ENCODE measurements around the gene SCARF1. TPM values are rescaled to one million over a fixed set of nuclear protein-coding genes. Genes with fewer than 3 reads are reported as not detected.

The SCARF1 gene
- total RNA-seq, 1 donor from 2014 or later: 0.64 TPM

DNA sequence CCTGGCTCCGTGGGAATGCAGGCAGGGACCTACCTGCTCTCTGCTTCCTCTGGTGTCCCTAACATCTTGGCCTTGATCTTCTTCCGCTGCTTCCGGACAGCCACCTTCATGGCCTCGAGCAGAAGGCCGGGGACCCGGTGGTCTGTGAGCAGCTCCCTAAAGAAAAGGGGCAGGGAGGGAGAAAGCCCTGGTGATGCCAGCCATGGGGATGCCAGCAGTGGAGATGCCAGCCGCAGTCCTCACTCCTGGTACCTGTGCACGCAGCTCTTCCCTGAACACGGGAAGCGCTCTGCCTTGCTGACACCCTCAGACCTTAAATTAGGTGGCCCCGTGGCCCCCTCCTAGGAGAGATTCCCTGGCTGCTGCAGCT is 2.3 kb upstream of the SCARF1 start:
- H3K4me3 Mint-ChIP-seq (ENCODE audit: unreplicated experiment): no peak overlapping the region
- TF ChIP-seq, protein P1, sequence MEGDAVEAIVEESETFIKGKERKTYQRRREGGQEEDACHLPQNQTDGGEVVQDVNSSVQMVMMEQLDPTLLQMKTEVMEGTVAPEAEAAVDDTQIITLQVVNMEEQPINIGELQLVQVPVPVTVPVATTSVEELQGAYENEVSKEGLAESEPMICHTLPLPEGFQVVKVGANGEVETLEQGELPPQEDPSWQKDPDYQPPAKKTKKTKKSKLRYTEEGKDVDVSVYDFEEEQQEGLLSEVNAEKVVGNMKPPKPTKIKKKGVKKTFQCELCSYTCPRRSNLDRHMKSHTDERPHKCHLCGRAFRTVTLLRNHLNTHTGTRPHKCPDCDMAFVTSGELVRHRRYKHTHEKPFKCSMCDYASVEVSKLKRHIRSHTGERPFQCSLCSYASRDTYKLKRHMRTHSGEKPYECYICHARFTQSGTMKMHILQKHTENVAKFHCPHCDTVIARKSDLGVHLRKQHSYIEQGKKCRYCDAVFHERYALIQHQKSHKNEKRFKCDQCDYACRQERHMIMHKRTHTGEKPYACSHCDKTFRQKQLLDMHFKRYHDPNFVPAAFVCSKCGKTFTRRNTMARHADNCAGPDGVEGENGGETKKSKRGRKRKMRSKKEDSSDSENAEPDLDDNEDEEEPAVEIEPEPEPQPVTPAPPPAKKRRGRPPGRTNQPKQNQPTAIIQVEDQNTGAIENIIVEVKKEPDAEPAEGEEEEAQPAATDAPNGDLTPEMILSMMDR (IDR thresholded peaks at IDR 0.05): no peak
- no peak for DNase-seq (ENCODE audit: extremely low spot score, unreplicated experiment)
- H3K27me3 Mint-ChIP-seq (ENCODE audit: unreplicated experiment): no peaks in the 10 kb centered on the region
- peaks cover 8% of the 10 kb centered on the region for H3K36me3 Mint-ChIP-seq (ENCODE audit: unreplicated experiment)
- H3K4me1 Mint-ChIP-seq (ENCODE audit: unreplicated experiment): peaks cover 13% of the 10 kb centered on the region
- H3K9me3 Mint-ChIP-seq (ENCODE audit: unreplicated experiment): no peaks in the 10 kb centered on the region
- H3K27ac Mint-ChIP-seq (ENCODE audit: unreplicated experiment): no peak overlapping the region

DNA sequence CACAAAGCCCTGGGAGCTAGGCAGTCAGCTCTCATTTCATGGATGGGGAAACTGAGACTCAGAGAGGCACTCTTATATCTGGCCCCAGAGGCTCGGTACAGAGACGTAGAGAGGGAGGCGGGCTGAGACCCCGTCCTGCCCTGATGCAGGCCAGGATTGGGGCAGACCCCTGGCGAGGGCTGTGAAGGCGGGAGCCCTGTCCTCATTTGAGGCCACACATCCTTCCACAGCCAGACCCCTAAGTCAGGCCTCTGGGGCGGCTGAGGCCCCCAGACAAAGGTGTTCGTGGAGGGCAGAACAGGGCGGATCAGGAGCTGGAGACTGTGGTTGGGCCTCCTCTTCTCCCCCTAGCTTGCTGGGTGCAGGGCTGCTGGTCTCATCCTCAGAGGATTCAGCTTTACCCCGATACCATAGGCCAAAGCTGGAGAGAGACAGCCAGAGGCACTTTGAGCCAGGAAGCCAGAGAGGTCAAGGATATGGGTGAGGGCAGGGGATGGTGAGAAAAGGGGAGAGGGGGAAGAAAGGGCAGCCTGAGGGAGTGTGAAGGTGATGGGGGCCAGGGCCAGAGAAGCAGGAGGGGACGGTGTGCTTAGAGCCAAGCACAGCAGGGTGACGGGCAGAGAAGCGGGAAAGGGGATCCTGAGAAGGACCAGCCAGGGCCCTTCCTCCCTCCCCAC is 805 bp upstream of the SCARF1 start:
- Mint-ChIP-seq H3K4me3 (ENCODE audit: unreplicated experiment) (no peak overlapping the region), H3K27me3 (ENCODE audit: unreplicated experiment) (no peaks in the 10 kb centered on the region), H3K9me3 (ENCODE audit: unreplicated experiment) (no peaks in the 10 kb centered on the region), H3K4me1 (ENCODE audit: unreplicated experiment) (peaks cover 13% of the 10 kb centered on the region), H3K36me3 (ENCODE audit: unreplicated experiment) (no peaks in the 10 kb centered on the region), H3K27ac (ENCODE audit: unreplicated experiment) (no peak overlapping the region)
- TF ChIP-seq, protein P1 (IDR thresholded peaks at IDR 0.05): no peak
- DNase-seq (ENCODE audit: extremely low spot score, unreplicated experiment): no peak

DNA sequence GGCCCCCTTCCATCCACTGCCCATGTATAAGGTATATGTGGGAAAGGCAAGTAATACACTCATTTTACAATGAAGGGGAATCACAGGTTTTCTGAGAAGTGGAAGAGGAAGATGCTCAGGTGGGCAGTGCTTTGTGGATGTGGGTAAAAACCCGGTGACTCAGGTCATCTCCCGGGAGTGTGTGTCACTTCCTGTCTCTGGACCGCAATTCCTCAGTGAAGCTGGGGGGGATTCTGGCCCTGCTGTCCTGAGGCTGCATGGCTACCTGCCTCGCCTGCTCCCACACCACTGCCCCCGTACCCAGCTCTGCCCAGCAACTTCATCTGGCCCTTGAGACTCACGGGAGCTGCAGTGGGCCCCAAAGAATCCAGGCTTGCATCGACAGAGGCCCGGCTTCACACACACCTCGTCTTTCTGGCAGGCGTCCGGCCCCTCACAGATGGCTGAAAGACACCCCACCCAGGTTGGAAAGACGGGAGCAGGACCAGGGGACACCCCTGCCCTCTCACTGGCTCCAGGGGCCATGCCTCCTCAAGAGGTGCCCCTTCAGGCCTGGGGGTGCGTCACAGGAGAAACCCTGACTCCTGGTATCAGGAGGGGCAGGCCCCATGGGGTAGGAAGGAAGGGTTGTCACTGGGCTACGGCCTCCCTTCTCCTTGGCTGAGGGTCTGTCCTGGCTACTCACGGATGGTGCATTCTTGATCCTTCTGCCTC is 882 bp downstream of the SCARF1 start:
- H3K36me3 Mint-ChIP-seq (ENCODE audit: unreplicated experiment): no peaks in the 10 kb centered on the region
- H3K27ac Mint-ChIP-seq (ENCODE audit: unreplicated experiment): no peak overlapping the region
- H3K9me3 Mint-ChIP-seq (ENCODE audit: unreplicated experiment): no peaks in the 10 kb centered on the region
- peak overlapping the region; percentile 66 for H3K4me3 Mint-ChIP-seq (ENCODE audit: unreplicated experiment)
- H3K27me3 Mint-ChIP-seq (ENCODE audit: unreplicated experiment): no peaks in the 10 kb centered on the region
- H3K4me1 Mint-ChIP-seq (ENCODE audit: unreplicated experiment): peaks cover 9% of the 10 kb centered on the region
- TF ChIP-seq, protein P1 (IDR thresholded peaks at IDR 0.05): no peak
- no peak for DNase-seq (ENCODE audit: extremely low spot score, unreplicated experiment)

DNA sequence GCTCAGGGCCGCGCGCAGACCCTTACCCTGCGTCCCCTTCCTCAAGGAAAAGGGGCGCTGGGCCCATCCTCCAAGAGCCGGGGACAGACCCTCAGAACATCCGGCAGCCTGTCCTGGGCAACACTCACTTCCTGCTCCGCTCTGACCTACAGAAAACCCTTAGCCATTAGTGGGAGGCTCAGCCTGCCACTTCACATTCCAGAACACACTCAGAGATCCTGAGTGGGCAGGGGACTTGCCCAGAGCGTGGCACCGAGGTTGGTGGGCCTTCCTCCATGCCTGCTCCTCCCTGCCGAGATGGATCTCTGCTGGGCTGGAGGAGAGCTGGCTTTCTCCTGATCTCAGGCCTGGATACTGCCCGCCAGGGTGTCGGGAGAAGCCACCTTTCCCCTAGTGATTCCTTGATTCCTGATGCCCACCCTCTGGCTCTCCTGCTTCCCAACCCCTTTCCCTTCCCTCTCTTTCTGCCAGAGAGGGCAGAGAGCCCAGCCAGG is 1.5 kb downstream of the SCARF1 start:
- TF ChIP-seq, protein P1 (IDR thresholded peaks at IDR 0.05): no peak
- no peaks in the 10 kb centered on the region for H3K36me3 Mint-ChIP-seq (ENCODE audit: unreplicated experiment)
- no peak overlapping the region for H3K27ac Mint-ChIP-seq (ENCODE audit: unreplicated experiment)
- H3K9me3 Mint-ChIP-seq (ENCODE audit: unreplicated experiment): no peaks in the 10 kb centered on the region
- no peaks in the 10 kb centered on the region for H3K27me3 Mint-ChIP-seq (ENCODE audit: unreplicated experiment)
- no peak for DNase-seq (ENCODE audit: extremely low spot score, unreplicated experiment)
- H3K4me1 Mint-ChIP-seq (ENCODE audit: unreplicated experiment): peaks cover 9% of the 10 kb centered on the region
- peak overlapping the region; percentile 66 for H3K4me3 Mint-ChIP-seq (ENCODE audit: unreplicated experiment)

DNA sequence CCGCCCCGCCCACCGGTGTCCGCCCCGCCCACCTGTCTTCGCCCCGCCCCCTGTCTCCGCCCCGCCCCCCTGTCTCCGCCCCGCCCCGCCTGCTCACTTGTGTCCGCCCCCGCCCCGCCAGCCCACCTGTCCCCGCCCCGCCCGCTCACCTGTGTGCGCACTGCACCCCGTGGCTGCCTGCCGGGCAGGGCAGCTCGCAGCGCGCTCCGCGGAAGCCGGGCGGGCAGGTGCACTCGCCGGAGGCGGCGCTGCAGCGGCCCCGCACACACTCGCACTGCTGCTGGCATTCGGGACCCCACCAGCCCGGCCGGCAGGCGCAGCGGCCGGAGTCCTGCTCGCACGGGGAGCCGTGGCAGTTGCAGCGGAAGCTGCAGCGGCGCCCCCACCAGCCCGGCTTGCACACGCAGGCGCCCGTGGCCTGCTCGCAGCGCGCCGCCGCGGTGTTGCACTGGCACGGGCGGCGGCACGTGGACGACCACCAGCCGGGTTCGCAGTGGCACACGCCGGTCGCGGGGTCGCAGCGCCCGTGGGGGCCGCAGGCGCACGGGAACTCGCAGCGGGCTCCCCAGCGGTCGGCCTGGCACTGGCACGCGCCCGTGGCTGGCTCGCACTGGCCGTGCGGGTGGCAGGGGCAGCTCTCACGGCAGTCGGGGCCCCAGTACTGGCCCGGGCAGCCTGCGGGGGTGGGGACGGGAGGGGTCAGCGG is 2.1 kb downstream of the SCARF1 start:
- DNase-seq (ENCODE audit: extremely low spot score, unreplicated experiment): no peak
- TF ChIP-seq, protein P1 (IDR thresholded peaks at IDR 0.05): peak; percentile 33
- no peaks in the 10 kb centered on the region for H3K27me3 Mint-ChIP-seq (ENCODE audit: unreplicated experiment)
- H3K4me1 Mint-ChIP-seq (ENCODE audit: unreplicated experiment): peaks cover 9% of the 10 kb centered on the region
- no peaks in the 10 kb centered on the region for H3K36me3 Mint-ChIP-seq (ENCODE audit: unreplicated experiment)
- H3K4me3 Mint-ChIP-seq (ENCODE audit: unreplicated experiment): no peak overlapping the region
- H3K27ac Mint-ChIP-seq (ENCODE audit: unreplicated experiment): no peak overlapping the region
- H3K9me3 Mint-ChIP-seq (ENCODE audit: unreplicated experiment): no peaks in the 10 kb centered on the region
